GM18868 (cell line): ENCODE measurements around the gene CAPN14.
A peak's percentile ranks its signal among the peaks of the same experiment; 100 is the strongest.
"Not testable (repeated sequence)": the region's sequence is repeated elsewhere in the genome, so short reads cannot be mapped to it uniquely, and the experiment has no call there.

Experiments
- ATAC-seq: cut with Tn5 transposase; IDR thresholded peaks from one replicate; pipeline ENCODE4 v1.9.1; 2021; ENCODE audit warnings: mild to moderate bottlenecking, moderate library complexity; ENCODE audit not compliant: unreplicated experiment

The CAPN14 gene

GRCh38 chr2:31200972-31201371 is 16.3 kb downstream of the CAPN14 start:
- no peak for ATAC-seq

GRCh38 chr2:31199206-31199605 is 18.1 kb downstream of the CAPN14 start:
- no peak for ATAC-seq

DNA sequence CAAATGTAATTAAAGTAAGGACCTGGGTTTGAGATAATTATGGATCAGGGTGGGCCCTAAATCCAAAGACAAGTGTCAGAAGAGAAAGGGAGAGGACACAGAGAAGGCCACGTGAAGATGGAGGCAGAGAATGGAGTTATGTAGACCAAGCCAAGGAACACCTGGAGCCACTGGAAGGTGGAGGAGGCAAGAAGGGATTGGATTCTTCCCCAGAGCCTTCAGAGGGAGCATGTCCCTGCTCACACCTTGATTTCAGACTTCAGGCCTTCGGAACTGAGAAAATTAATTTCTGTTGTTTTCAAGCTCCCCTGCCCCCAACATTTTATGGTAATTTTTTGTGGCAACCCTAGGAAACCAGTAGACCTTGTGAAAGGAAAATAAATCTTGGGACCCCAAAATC is 19.6 kb downstream of the CAPN14 start:
- ATAC-seq, result no peak

DNA sequence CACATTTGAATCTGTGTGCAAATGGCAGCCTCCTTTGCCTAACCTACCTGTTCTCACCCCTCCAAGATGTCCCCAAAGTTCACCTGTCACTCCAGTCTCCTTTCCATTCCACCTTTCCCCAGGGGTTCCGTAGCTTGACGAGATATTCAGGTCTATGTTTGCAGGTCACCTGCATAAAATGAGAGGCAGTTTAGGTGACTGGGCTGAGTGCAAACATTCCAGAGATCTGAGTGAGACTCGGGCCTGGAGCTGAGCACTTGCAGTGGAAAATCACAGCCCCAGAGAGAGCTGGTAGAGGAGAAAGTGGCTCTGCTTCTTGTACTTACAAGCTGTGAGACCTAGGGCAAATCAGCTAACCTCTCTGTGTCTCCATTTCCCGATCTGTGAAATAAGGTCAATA is 20.1 kb downstream of the CAPN14 start:
- ATAC-seq, result no peak

GRCh38 chr2:31196622-31197021 is 20.7 kb downstream of the CAPN14 start:
- no peak for ATAC-seq

- ATAC-seq, result no peak
These were observed 23.5 kb downstream of the CAPN14 start for GRCh38 chr2:31193806-31194205.

DNA sequence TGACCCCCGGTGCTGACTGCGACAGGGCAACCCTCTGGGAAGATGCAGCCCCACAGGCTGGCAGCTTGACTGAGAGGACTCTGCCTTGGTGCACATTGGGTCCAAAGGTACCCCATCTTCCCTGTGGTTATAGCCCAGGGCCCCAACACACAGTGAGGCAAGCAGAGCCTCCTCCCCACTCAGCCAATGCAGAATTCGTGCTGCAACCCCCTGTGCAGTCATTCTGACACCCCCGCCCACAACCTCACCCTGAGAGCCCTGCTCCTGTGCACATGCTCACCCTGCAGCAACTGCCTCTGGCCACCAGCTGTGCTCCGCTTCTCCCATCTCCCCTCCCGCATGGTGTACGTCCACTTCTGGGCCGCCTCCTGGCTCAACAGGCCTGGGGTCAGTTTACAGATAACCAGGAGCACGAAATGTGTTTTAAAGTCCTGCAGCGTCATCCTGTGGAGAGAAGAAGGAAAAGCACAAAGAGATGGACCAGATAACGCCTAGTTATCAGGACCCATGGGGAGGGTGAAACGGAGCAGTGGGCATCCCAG is 24.4 kb downstream of the CAPN14 start:
- no peak for ATAC-seq

DNA sequence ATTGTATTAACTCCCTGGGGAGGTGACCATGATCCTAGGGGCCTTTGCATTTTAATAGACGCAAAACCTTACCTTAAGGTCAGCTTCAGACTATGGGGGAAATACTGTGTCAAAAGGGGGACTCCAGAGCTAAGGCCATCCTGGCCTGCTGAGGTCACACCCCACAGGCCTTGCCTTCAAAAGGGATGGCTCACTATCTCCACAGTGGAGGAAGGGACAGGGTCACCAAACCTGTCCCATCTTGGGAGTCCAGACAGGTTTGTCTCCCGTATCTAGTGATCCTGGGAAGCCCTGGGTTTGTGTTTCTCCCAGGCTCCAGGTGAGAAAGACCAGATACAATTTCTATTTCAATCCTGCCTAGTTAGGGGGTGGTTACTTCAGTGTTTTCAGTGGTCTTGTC is 24.9 kb downstream of the CAPN14 start:
- no peak for ATAC-seq

DNA sequence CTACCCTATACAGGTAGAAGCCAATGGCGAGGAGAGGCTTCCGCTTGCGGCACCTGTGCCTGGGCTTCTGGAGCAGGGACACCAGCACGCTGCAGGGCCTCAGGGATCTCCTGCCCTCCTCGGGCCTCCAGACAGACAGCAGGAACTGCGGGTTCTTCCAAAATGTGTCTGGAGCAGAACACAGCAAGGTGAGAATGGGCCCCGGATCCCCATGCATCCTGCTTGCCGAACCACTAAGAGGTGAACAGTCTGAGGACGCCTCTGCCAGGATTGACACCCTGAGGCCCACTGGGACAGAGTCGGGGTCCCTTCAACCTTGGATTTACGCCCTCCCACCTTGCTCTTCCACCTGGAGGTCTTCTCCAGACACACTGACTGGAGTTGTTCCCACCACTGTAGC is 25.4 kb downstream of the CAPN14 start:
- ATAC-seq, result no peak

- no peak for ATAC-seq
These were observed 27.1 kb downstream of the CAPN14 start for GRCh38 chr2:31190188-31190587.

DNA sequence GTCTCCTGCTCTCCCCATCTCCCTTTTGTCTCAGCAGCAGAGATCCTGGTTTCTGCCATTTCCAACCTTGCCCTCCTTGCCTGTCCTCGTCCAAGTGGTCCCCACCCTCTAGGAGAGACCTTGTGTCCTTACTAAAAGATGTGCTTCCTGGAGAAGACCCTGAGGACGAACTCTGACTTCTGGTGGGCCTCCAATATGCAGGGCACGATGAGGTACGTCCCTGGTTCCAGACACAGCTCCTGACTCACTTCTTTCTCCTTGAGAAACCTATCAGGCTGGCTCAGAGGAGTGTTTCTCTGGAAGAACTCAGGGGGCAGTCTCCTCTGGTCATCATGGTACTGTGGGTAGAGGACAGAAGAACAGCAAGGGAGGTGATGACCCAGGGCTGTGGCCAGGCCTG is 28.2 kb downstream of the CAPN14 start:
- no peak for ATAC-seq

- ATAC-seq, result no peak
These were observed 29.2 kb downstream of the CAPN14 start for GRCh38 chr2:31188131-31188530.

DNA sequence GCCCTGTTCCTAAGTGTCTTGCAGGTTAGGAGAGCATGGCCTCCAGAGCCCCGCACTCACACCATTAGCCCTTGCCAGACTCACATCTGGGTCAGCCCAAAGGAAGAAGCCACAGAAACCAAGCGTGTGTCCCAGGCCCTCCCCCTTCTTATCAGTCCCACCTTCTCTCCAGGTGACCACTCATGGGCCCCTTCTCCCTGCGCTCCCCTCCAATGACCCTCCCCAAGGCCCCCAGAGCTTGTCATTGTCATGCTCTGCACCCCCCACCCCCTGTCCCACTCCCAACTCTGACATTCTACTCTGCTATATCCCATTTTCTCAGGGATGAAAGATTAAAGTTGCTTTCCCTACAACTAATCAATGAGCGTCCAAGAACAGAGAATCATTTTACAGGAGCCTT is 30.1 kb downstream of the CAPN14 start:
- no peak for ATAC-seq

DNA sequence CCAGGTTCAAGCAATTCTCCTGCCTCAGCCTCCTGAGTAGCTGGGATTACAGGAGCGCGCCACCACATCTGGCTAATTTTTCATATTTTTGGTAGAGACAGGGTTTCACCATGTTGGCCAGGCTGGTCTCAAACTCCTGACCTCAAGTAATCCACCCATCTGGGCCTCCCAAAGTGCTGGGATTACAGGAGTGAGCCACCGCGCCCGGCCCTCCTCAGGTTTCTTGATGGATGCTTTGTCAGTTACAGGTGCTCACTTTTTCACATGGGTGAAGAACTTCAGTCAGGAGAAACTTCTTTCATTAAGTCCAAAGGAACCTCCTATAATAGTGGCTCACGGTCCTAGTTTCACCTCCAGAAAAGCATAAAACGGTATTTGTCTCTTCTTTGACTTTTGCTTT is 33.3 kb downstream of the CAPN14 start:
- ATAC-seq, result not testable (repeated sequence)

DNA sequence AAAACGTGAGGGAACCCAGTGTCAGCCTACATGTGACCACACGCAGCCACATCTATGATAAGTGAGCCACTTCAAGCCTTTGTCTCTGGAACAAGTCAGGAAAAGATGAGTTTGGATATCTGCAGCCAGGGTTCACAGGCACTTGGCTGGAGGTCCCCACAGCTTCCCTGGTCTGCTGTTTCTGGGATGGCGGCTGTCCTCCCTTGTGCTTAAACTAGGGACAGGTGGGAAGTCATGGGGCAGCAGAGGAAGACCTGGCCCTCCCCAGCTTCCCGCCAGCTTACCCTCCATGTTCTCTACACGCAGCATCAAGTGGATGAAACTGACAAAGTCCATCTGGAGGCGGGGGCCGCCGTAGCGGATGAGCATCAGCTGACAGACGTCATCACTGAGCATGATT is 40.6 kb downstream of the CAPN14 start:
- ATAC-seq, result no peak

DNA sequence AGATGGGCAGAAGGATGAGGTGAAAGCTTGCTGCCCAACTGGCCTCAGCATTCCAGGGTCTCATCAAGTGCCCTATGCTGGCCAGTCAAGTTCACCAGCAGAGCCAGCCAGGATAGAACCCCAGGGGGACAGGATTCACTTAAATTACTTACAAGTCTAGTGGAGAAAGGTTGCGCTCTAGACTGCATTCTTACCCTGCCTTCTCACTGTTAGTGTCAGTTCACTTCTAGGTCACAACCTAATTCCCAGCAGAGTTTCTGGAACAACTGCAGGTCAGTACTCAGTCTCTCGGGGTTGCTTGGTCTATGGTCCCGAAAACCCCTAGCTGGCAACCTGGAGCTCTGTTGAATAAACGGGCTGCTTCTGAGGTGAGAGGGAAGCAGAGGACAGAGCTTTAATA is 46.2 kb downstream of the CAPN14 start:
- no peak for ATAC-seq

DNA sequence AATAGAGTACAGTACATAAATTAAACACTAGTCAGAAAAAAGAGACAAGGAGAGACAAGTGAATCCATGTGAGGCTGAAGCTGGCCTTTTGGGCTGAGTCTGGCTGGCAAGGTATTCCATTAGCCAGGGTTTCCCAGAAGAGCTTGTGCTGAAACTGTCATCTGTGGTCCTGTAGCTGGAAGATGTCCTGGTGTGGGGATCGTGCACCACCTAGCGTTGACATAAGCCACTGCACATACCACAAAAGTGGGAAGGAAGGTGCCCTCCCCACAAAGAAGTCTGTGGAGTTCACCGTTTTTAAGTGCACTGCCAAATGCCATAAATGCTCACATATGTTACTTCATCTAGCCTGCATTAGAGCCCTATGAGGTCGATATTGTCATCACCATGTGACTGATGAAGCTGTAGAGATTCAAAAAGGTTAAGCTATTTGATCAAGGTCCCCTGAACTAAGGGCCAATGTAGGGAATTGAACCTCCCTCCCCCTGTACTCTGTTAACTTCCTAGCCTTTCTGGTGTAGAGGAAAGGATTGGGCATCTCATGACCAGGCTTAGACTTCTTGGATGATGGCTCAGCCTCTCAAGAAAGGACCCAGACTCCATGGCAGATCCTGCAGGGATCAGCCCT is 47.1 kb downstream of the CAPN14 start:
- peak; percentile 90 for ATAC-seq

DNA sequence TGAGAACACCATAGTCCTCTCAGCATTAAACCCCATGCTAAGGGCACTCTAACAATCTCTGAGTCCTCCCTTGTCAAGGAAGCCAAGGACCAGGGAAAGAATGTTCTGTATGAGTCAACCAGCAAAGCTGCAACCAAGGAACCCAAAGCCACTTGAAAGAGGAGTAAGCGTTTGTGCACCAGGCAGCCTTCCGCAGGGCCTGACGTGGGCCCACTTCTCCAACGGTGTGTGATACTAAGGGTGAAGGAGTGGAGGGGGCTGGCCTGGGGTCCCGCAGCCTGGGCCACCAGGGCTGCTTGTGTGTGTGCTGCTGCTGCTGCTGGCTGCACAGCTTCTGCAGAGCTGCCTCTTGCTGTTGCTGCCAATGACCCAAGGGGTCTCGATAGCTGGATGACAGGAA is 49.0 kb downstream of the CAPN14 start:
- ATAC-seq, result no peak

DNA sequence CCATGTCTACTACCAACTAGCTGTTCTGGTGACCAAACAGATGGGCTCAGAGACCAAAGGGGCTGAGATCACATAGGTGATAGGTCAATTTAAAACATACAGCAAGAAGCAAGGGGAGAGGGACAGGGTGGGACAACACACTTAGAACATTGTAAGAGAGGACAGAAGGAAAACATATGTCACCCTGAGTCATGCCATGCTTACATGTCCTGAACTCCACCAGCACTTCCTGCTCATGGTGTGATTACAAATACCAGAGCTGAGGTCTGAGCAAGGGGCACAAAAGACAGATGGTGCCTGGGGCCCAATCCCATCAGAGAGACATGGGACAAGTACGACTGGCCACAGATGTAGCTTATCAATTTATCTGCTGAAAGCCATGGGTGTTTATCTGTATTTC is 50.4 kb downstream of the CAPN14 start:
- no peak for ATAC-seq

DNA sequence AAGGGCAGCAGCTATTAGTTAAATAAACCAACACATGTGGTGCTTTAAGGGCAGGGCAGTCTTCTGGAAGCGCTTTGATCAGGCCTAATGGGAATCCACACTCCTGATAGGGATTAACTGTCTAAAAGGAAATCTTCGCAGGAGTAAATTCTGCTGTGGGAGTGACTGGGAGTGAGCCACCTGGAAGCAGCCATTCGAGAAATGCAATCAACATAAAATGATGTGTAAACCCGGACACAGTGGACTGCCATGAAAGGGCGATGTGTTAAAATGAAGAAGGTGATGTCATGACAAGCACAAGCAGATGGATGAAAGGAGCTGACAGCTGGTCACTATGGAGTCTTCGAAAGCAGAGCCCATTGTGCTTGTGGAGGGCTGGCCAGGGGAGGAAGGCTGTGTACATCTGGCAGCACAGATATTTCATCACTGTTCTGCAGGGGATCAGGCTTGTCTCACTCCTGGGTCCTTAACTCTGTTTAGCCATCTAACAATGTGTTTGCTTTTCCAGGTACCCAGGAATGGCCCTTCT is 54.2 kb downstream of the CAPN14 start:
- ATAC-seq, result no peak

DNA sequence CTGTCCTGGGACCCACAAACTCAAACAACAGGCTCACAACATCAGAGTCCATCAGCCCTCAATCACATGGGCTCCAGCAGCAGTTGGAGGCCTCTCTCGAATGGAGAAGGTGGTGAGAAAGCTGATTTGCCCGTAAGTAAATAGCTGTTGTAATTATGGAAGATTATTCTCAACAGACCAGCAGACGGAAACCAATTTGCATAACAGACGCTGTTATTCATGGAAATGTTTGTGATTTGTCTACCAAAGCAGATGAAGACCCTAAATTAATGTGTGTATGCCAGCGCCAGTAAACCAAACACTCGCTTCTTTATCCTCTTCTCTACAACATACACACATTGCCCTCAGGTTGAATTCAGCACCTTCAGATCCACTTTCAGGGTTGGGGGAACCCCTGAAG is 55.7 kb downstream of the CAPN14 start:
- ATAC-seq, result no peak

- ATAC-seq, result no peak
These were observed 65.8 kb downstream of the CAPN14 start for GRCh38 chr2:31151501-31151900.

DNA sequence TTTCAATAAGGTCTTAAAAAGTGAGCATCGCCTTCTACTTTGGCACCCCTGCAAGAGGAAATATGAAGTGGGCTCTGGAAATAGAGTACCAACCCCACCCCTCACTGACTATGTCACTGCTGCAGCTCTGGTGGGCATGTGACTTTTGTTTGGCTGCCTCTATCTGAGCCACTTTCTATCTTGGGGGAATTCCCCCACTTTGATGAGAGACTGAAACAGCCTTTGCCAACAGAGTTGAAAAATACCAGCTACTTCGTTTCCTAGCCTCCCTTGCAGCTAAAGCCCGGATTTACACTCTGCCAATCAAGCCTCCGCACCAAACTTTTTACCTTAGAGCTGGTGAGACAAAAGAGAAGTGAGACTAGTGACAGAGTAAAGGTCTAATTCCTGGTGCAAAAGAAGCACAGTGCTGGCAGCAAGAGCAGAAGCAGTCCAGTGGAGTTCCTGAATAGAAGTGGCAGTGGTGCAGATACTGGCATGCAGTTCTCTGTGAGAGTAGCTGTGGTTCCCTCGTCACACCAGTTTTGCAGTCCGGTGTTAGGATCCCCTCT is 67.1 kb downstream of the CAPN14 start:
- no peak for ATAC-seq
